ENCODE measurements around the gene CEP131. TPM values are rescaled to one million over a fixed set of nuclear protein-coding genes. Genes with fewer than 3 reads are reported as not detected.
"Not testable (repeated sequence)": the region's sequence is repeated elsewhere in the genome, so short reads cannot be mapped to it uniquely, and the experiment has no call there.

Gene CEP131
- total and polyA plus RNA-seq, 7 donors = 1.8 to 11.6 (median 5.0) TPM

GRCh38 chr17:81148571-81148970 lies 74.2 kb downstream of the CEP131 start:
- WGBS, 2 donors = 77 to 88% methylated on average over 15 of the region's 15 CpGs
- H3K36me3 ChIP-seq = no peaks in the 10 kb centered on the region
- H3K9me3 ChIP-seq = no peaks in the 10 kb centered on the region
- H3K4me1 ChIP-seq = no peaks in the 10 kb centered on the region
- peaks cover 0 to 4% (median 0%) of the 10 kb centered on the region in 3 donors for H3K27me3 ChIP-seq
- no peak overlapping the region for H3K27ac ChIP-seq
- intact Hi-C loops (cut with DNase I) = loop anchor here (10.0 kb wide), 1 partner anchor 456 kb away; no protein-coding TSS in a partner anchor
- TF ChIP-seq EP300 (IDR thresholded peaks at IDR 0.05) (no peak), CTCF (IDR thresholded peaks at IDR 0.05) (no peak), POLR2A (IDR thresholded peaks at IDR 0.05) (no peak), POLR2AphosphoS5 (IDR thresholded peaks at IDR 0.05) (no peak)
- H3K4me3 ChIP-seq = no peak overlapping the region
- no peak for DNase-seq

GRCh38 chr17:81147701-81148100 lies 75.1 kb downstream of the CEP131 start:
- Histone ChIP-seq H3K36me3 (no peaks in the 10 kb centered on the region), H3K4me1 (peaks cover 0 to 5% (median 5%) of the 10 kb centered on the region in 4 donors), H3K4me3 (no peak overlapping the region), H3K9me3 (no peaks in the 10 kb centered on the region), H3K27me3 (peaks cover 0 to 4% (median 0%) of the 10 kb centered on the region in 3 donors), H3K27ac (no peak overlapping the region)
- 69 to 86% methylated on average over 10 of the region's 10 CpGs for WGBS, 2 donors
- intact Hi-C loops (cut with DNase I) = loop anchor here (10.0 kb wide), 1 partner anchor 457 kb away; no protein-coding TSS in a partner anchor
- DNase-seq = no peak
- TF ChIP-seq POLR2AphosphoS5 (IDR thresholded peaks at IDR 0.05) (no peak), EP300 (IDR thresholded peaks at IDR 0.05) (no peak), CTCF (IDR thresholded peaks at IDR 0.05) (no peak), POLR2A (IDR thresholded peaks at IDR 0.05) (no peak)

- not testable (repeated sequence) for H3K4me1 ChIP-seq, H3K27me3 ChIP-seq, DNase-seq, H3K9me3 ChIP-seq, H3K27ac ChIP-seq, H3K4me3 ChIP-seq, H3K36me3 ChIP-seq
- intact Hi-C loops (cut with DNase I) = loop anchor here (10.0 kb wide), 1 partner anchor 459 kb away; no protein-coding TSS in a partner anchor
- WGBS, 2 donors = 66 to 74% methylated on average over 10 of the region's 10 CpGs
These were observed 76.6 kb downstream of the CEP131 start for GRCh38 chr17:81146208-81146607.

- intact Hi-C loops (cut with DNase I) = loop anchor here (5.0 to 10.0 kb wide), 2 partner anchors 58 to 460 kb away; no protein-coding TSS in a partner anchor
- H3K27me3 ChIP-seq = peaks cover 0 to 4% (median 0%) of the 10 kb centered on the region in 3 donors
- no peak for TF ChIP-seq CTCF (IDR thresholded peaks at IDR 0.05)
- no peak for TF ChIP-seq POLR2A (IDR thresholded peaks at IDR 0.05)
- 86 to 88% methylated on average over 14 of the region's 14 CpGs for WGBS, 2 donors
- no peak for DNase-seq
- no peak overlapping the region for H3K4me3 ChIP-seq
- H3K36me3 ChIP-seq = no peaks in the 10 kb centered on the region
- no peaks in the 10 kb centered on the region for H3K9me3 ChIP-seq
- no peak overlapping the region for H3K27ac ChIP-seq
- H3K4me1 ChIP-seq = peaks cover 0 to 9% (median 9%) of the 10 kb centered on the region in 4 donors
These were observed 78.4 kb downstream of the CEP131 start for GRCh38 chr17:81144423-81144781.

GRCh38 chr17:81143717-81144422 lies 78.9 kb downstream of the CEP131 start:
- Histone ChIP-seq H3K4me3 (no peak overlapping the region), H3K4me1 (peaks cover 0 to 9% (median 9%) of the 10 kb centered on the region in 4 donors), H3K27ac (no peak overlapping the region), H3K36me3 (no peaks in the 10 kb centered on the region), H3K27me3 (peaks cover 0 to 1% (median 0%) of the 10 kb centered on the region in 3 donors), H3K9me3 (no peaks in the 10 kb centered on the region)
- intact Hi-C loops (cut with DNase I) = loop anchor here (5.0 to 10.0 kb wide), 2 partner anchors 58 to 461 kb away; no protein-coding TSS in a partner anchor
- DNase-seq = no peak
- TF ChIP-seq POLR2A (IDR thresholded peaks at IDR 0.05) = no peak
- TF ChIP-seq POLR2AphosphoS5 (IDR thresholded peaks at IDR 0.05) = no peak
- no peak for TF ChIP-seq CTCF (IDR thresholded peaks at IDR 0.05)
- no peak for TF ChIP-seq EP300 (IDR thresholded peaks at IDR 0.05)
- WGBS, 2 donors = 61 to 83% methylated on average over 17 of the region's 17 CpGs

All from sigmoid colon (tissue), 7 donors.